ENCODE results near the gene CTSZ. TPM values are rescaled to one million over a fixed set of nuclear protein-coding genes. Genes with fewer than 3 reads are reported as not detected.
"Not testable (repeated sequence)": the region's sequence is repeated elsewhere in the genome, so short reads cannot be mapped to it uniquely, and the experiment has no call there.

Gene CTSZ
- total RNA-seq, 1 experiment from 2014 or later = 420 TPM

DNA sequence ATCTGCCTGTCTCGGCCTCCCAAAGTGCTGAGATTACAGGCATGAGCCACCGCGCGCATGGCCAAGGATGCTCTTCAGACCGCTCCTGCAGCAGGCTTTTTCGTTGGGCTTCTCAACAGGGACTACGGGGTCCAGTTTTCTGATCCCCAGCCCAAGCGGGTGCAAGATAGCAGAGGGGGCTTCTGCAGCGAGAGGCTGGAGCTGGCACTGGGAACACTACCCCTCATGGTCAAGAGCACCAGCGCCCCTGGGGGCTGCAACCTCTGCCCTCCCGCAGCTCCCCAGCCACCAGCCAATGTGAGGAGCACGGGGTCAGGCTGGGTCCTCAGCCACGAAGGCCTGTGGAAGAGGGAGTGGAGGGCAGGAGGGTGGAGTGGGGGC is 6.0 kb downstream of the CTSZ start:
- no peak for DNase-seq (ENCODE audit: low spot score)

DNA sequence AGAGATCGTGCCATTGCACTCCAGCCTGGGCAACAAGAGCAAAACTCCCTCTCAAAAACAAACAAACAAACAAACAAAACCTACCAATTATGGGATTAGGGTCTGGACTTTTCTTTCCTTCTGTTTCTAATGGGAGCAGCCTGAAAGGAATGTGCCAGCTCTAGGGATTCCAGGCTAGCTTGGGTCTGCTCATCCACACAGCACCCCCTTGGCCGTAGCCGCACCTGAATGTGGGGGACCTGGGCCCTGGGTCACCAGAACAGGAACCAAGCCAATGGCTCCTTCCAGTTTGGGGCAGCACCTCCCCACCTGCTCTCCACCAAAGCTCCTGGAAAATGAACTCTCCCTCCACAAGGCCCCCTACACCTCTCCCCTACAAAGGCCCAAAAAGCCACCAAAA is 6.7 kb downstream of the CTSZ start:
- no peak for DNase-seq (ENCODE audit: low spot score)

DNA sequence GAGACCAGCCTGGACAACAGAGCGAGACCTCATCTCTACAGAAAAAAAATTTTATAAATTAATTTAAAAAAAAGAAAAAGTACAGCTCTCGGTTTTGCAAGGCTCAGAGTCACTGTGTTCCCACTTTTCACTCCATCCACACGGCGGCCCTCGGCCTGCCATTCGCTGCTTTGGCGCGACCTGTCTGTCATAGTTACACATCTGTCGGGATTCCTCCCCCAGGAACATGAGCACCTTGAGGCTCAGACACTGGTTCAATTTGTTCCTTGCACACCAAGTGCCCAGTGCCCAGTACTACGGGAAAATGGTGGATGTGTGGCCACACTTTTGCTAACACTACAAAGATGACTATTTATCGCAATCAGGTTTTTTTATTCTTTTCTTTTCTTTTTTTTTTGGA is 8.4 kb downstream of the CTSZ start:
- DNase-seq (ENCODE audit: low spot score) = no peak

DNA sequence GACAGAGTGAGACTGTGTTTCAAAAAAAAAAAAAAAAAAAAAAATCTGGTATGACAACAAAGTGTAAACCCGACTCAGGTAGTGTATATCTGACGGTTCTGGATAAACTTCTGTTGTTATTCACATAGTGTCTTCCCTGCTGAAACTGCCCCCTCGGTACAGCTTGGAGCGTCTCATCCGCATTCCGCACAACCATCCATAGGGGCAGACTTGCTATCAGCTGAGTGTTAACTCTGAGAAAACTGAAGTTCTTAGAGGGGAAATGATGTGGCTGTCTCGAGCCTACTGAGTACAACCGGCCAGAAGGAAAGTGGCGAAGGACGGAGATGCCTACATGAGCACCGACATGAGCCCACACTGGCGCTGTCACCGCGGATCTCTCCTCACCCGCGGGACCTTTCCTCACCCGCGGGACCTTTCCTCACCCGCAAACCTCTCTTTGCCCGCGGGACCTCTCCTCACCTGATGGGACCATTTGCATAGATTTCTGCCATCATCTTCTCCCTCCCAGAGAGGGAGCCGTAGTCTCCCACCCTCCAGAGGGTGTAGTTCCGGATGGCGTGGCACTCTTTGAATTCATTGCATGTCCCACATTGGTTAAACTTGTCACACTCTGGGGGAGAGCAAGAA is 9.8 kb downstream of the CTSZ start:
- no peak for DNase-seq (ENCODE audit: low spot score)

DNA sequence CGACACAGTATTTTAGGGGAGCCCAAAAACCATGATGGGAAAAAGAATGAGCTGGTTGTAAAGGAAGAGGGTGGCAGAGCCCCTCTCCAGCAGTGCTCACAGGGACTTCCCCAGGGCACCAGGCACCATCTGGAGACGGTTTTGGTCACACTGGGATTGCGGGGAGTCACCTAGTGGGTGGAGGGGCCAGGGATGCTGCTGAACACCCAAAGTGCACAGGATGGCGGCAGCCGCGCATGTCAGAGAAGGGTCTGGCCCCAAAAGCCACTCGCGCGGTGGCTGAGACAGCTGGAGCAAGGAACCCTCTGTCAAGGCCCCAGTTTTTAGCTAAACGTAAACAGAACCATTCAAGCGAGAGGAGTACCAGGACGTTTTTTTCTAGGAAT is 10.8 kb downstream of the CTSZ start:
- DNase-seq (ENCODE audit: low spot score) = no peak

DNA sequence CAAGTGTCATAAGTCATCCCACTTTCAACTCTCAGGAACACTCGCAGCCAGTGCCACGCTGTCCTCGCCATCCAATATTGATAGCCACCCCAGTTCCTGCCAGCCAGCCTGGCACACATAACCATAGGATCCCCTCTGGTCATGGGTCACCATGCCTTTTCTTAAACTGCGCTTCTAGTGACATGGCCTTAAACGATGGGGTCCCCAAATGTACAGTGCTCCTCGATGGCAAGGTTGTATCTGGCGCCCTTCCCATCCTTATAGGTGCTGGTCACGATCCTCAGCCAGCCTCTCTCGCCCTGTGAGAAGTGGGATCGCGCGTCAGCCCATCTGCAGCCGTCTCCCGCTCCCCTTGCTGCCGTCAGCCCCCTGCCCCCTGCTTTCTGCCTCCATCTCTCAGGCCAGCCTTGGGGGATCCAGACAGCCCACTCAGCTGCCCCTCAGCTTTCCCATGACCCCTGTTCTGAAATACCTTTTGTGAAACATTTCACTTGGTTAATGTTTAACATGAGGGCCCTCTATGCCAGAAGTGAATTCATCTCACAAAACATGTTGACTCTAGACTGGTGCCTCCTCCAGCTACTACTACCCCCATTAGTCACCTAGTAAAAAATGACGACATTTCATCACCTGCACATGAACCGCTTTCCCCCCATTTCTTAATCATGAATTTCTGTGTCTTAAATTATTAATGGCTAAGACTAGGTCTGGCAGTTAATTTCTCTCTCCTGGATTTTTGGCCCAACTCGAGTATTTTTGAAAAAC is 11.4 kb downstream of the CTSZ start:
- DNase-seq (ENCODE audit: low spot score) = peak; percentile 47

DNA sequence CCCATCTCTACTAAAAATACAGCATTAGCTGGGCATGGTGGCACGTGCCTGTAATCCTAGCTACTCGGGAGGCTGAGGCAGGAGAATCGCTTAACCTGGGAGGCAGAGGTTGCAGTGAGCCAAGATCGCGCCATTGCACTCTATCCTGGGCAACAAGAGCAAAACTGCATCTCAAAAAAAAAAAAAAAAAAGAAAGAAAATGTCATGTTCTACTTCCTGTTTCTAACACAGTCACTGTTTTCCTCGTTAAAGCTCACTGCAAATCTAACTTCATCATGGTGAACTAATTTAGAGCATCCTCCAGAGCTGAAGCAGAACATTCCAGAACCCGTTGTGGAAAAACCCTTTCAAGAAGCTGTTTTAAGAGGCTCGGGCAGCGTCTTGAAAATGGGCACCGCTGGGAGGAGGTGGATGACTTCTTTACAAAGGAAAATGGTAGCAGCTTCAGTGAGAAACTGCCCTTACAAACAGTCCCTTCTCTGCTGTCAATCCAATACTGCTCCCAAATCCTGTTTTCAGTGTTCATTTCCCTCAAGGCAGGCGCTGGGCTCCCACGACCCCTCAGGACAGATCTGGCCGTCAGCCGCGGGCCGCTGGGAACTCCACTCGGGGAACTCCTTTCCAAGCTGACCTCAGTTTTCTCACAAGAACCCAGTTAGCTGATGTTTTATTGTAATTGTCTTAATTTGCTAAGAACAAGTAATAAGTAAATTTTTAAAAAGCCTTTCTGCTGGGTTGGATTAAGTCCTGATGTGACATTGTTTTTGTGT is 12.5 kb downstream of the CTSZ start:
- no peak for DNase-seq (ENCODE audit: low spot score)

DNA sequence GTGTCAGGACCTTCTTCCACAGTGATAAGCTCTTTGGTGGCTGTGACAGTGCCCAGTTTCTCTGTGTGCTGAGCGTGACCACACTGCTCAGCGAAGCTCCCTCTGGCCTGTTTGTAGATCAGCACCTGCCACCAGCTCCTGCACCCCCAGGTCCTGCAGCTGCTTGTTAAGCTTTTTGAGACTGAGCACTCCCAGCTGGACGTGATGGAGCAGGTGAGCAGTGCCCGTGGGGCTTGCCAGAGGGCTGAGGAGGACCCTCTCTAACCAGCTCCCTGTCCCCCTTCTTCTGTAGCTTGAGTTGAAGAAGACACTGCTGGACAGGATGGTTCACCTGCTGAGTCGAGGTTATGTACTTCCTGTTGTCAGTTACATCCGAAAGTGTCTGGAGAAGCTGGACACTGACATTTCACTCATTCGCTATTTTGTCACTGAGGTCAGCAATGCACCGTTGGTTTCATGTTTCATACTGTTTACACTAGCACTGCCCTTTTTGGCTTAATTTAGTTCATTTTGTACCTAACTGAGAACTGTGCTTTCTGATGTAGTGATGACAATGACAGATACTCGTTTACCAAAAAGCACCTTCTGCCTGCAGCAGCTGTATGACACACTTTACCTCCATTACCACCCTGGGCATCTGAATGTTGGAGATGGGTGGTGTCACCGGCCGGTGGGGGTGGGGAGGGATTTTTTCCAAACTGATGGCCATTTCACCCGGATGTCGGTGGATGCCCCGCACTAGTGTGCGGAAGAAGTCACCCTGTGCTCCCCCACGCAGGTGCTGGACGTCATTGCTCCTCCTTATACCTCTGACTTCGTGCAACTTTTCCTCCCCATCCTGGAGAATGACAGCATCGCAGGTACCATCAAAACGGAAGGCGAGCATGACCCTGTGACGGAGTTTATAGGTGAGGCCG is 13.5 kb downstream of the CTSZ start:
- DNase-seq (ENCODE audit: low spot score) = no peak

DNA sequence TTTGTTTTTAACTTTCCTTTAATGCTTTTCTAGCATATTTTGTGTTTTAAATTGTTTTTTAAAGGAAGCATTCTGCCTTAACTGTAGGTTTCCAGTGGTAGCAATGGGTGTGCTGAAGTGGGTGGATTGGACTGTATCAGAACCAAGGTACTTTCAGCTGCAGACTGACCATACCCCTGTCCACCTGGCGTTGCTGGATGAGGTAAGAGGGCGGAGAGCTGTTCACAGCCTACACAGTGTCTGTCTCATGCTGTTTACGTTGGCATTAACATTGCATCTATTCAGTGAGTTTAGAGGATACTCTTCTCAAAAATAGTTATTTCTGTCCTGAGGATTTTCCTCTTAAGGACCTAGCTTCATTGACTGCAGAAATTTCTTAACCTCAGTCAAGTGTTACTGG is 14.1 kb downstream of the CTSZ start:
- DNase-seq (ENCODE audit: low spot score) = no peak

DNA sequence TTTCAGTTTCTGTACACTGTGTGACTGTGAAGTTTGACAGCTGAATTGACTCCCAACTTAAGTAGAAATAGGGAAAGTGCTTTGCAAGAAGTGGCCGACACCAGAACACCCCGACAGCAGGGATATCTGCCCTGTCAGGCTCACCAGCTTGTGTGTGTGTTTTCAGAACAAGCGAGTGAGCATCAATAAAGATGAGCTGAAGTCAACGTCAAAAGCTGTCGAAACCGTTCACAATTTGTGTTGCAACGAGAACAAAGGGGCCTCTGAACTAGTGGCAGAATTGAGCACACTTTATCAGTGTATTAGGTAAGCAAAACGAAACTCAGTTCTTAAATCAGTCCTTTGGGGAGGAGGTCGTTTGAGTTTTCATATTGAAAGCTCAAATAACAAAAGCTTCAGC is 15.3 kb downstream of the CTSZ start:
- DNase-seq (ENCODE audit: low spot score) = no peak

DNA sequence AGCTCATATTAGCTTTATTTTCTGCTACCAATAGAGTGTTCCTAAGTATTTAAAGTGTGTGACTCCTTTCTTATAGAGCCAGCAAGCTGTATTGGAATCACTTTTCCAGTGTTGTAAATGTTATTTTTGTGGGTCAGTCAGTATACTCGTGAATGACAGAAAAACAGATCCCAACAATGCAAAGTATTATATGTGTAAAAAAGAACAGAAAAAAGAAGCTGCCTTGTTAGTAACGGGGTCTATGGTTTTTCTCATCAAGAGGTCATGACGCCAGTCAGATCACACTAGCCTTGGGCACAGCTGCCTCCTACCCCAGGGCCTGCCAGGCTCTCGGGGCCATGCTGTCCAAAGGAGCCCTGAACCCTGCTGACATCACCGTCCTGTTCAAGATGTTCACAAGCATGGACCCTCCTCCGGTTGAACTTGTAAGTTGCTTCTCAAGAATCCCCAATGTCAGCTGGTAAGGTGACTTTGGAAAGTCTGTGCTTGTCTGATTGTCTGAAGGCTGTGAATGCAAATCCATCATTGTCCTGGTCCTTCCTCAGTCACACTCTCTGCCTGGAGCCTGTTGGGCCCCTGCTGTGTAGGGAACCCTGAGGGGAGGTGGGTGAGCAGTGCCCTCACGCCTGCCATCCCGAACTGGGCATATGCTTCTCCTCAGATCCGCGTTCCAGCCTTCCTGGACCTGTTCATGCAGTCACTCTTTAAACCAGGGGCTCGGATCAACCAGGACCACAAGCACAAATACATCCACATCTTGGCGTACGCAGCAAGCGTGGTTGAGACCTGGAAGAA is 16.2 kb downstream of the CTSZ start:
- DNase-seq (ENCODE audit: low spot score) = no peak

DNA sequence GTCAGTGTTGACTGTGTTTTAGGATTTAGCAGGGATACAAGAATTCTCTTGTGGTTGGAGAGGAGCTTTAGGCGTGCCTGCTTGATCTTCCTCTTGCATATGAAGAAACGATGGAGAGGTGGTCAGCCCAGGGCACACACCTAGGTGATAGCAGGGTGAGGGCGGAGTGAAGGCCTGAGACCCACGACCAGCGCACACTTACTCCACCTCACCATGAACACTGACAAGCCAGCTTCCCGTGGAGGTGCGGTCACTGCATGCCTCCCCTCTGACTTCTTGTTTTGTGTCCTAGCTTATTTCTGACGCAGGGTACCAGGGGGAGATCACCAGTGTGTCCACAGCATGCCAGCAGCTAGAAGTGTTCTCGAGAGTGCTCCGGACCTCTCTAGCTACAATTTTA is 17.9 kb downstream of the CTSZ start:
- no peak for DNase-seq (ENCODE audit: low spot score)

DNA sequence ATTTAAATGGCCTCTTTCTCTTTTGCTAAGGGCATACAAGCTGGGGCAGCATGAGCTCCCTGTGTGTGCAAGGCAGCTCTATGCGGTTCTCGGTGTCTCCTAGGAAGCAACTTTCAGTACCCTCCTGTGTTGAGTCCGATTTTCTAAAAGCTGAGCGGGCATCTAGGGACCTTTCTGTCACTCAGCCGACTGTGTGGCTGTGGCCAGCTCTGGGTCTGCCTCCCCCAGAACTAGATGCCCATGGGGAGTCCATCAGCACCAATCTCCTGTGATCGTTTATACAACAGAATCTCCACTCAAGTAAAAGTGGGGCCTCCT is 18.5 kb downstream of the CTSZ start:
- no peak for DNase-seq (ENCODE audit: low spot score)

DNA sequence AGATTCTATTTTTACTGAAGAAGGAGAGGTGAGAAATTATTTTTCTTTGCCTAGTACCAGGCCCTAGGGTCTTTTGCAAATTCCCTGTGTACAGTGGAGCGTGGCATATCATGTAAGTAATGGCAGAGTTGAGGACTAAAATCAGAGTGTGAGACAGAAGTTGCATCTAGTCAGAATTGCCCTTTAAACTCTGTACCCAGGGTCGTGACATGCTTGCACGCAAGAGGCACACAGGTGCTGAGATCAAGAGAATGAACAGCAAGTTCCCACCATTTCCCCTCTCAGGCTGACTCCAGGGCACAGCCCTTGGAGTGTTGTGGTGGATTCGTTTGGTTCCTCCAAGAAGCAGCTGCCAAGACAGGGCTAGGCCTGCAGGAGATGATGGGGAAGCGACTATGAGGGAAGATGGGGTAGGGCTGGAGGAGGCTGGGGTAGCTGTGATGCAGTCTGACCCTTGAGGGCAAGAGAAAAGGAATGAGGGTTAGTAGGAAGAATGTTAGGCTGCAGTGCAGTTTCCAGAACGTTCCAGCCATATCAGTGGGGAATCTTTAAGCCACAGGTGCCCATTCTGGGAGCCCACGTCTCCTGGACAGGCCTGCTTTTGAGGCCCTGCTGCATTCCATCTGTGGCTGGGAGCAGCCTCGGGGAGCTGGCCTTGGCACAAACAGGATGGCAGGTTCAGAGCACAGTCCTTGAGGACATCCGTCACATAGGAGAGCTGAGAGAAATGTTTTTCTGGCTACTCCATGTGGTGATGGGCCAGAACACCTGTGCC is 19.1 kb downstream of the CTSZ start:
- no peak for DNase-seq (ENCODE audit: low spot score)

DNA sequence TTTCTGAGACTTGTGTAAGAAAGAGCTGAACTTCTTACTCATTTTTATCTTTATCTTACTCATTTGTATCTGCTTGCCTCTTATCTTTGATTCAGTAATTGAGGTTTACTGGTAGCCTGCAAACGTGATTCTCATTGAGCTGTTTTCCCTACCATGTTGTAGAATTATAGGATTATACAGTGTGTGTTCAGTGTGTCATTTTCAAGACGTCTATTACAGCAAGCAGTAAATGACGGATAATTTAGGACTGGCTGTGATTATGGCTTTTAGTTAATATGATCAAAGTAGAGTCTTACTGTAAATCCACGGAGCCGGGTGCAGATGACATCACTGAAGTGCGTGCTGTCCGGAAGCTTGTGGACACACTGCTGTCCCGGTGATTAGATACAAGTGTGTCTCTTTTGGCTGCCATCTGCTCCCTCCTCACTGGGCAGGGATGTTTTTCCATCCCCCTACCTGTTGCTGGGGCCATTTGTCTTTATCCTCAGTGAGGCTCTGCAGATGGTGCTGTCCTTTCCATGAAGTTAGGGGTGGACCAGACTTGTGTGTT is 20.0 kb downstream of the CTSZ start:
- no peak for DNase-seq (ENCODE audit: low spot score)

DNA sequence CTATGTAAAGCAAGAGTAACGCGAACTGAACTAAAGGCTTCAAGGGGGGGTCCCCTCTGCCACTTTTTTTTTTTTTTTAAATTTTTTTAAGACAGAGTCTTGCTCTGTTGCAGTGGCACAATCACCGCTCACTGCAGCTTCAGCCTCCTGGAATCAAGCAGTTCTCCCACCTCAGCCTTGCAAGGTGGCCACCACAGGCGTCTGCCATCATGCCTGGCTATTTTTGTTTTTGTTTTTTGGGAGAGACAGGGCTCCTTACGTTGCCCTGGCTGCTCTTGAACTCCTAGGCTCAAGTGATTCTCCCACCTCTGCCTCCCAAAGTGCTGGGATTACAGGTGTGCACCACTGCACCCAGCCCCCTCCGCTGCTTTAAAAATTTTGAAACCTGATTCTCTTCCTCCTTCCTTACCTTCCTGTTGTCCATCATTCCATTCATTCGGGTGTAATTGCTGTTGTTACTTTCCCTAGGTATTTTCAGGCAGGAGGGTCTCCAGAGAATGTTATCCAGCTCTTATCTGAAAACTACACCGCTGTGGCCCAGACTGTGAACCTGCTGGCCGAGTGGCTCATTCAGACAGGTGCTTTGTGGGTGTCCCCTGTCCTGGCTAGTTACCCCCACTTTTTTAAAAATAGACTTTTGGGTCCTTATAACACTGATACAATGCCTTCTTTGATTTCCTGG is 20.6 kb downstream of the CTSZ start:
- DNase-seq (ENCODE audit: low spot score) = no peak

DNA sequence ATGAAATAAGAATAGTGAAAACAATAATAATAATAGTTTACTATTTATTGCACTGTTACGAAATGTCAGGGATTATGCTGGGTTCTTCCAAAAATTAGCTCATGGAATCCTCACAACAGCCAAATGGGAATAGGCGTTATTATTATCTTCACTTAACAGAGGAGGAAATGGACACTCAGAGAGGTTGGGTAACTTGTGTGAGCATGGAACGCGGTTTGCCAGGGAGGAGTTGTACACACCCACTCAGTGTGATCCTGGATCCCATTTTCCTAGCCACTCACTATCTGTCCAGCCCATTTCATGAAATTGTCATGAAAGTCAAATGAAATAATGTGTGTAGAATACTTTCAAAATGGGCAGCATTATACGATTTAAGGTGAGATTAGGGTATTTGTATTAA is 21.4 kb downstream of the CTSZ start:
- no peak for DNase-seq (ENCODE audit: low spot score)

DNA sequence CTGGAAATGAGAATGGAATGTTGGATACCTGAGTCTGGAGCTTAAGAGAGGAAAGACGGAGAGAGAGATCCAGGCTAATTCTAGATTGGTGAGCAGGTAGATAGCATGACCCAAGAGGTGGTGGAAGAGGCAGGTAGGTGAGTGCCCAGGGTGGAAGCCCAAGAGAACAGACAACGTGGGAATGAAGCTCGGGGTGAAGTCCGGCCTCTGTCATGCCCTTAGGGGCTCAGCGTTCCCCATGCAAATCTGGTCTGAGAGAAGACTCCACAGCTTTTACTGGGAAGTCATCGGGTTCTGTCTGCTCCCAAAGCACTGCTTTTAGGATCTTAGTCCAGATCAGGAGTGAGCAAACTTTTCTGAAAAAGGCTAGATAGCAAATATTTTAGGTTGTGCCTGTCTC is 22.4 kb downstream of the CTSZ start:
- DNase-seq (ENCODE audit: low spot score) = no peak

DNA sequence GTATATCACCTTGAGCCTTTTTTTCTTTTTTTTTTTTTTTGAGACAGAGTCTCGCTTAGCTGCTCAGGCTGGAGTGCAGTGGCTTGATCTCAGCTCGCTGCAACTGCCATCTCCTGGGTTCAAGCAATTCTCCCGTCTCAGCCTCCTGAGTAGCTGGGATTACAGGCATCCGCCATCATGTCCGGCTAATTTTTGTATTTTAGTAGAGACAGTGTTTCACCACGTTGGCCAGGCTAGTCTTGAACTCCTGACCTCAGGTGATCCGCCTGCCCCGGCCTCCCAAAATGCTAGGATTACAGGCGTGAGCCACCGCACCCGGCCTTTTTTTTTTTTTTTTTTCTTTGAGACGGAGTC is 24.0 kb downstream of the CTSZ start:
- not testable (repeated sequence) for DNase-seq (ENCODE audit: low spot score)

All from HT-29 (cell line).